Omental fat pad (tissue), 4 donors: ENCODE measurements around the gene ANKS1B. TPM values are rescaled to one million over a fixed set of nuclear protein-coding genes. Genes with fewer than 3 reads are reported as not detected.

Source experiments
- ATAC-seq: fragments of 150-250 bp; one replicate; pipeline ENCODE4 v1.9.1; 2016; ENCODE audit warnings: mild to moderate bottlenecking, moderate library complexity; ENCODE audit not compliant: low FRiP score
- DNase-seq: peaks from one replicate; pipeline ENCODE4 v3.0.0-alpha.2; 2019; ENCODE audit warnings: low spot score
- total RNA-seq, 4 donors: library from RNA; depleted of rRNA; stranded (reverse); fragments of >200 nt; gene quantifications; one replicate each; pipeline ENCODE4 v1.1.0, GENCODE V29; 2016
- TF ChIP-seq, protein P1 (sequence below), 3 donors: fragments of 450-650 bp; IDR thresholded peaks; one replicate each; pipeline ENCODE4 v1.5.1; 2016 to 2017; ENCODE audit warnings: antibody characterized with exemption in 3 of 3, mild to moderate bottlenecking in 3 of 3, moderate library complexity in 2 of 3

Gene ANKS1B
- total RNA-seq, 4 donors from 2014 or later = 5.5 to 26.4 (median 7.6) TPM

DNA sequence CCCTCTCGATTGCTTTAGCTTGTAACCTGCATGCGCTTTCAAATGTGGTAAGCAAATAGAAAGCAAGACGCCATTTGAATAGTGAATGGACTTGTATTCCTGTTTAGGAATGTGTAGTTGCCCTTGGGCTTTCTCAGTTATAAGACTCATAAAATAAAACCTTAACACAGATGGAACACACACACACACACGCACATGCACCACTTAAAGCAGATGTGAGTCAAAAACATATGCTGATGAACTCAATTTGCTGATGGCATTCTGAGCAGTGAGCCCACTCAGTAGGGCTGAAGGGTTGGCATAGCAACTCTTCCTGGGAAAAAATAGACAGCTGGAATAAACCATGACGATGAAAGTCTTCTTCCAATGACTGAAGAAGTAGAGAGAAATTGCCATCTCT is 979.1 kb downstream of the ANKS1B start:
- no peak for DNase-seq
- no peak for ATAC-seq
- TF ChIP-seq, protein P1, sequence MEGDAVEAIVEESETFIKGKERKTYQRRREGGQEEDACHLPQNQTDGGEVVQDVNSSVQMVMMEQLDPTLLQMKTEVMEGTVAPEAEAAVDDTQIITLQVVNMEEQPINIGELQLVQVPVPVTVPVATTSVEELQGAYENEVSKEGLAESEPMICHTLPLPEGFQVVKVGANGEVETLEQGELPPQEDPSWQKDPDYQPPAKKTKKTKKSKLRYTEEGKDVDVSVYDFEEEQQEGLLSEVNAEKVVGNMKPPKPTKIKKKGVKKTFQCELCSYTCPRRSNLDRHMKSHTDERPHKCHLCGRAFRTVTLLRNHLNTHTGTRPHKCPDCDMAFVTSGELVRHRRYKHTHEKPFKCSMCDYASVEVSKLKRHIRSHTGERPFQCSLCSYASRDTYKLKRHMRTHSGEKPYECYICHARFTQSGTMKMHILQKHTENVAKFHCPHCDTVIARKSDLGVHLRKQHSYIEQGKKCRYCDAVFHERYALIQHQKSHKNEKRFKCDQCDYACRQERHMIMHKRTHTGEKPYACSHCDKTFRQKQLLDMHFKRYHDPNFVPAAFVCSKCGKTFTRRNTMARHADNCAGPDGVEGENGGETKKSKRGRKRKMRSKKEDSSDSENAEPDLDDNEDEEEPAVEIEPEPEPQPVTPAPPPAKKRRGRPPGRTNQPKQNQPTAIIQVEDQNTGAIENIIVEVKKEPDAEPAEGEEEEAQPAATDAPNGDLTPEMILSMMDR (IDR thresholded peaks at IDR 0.05) = no peak

DNA sequence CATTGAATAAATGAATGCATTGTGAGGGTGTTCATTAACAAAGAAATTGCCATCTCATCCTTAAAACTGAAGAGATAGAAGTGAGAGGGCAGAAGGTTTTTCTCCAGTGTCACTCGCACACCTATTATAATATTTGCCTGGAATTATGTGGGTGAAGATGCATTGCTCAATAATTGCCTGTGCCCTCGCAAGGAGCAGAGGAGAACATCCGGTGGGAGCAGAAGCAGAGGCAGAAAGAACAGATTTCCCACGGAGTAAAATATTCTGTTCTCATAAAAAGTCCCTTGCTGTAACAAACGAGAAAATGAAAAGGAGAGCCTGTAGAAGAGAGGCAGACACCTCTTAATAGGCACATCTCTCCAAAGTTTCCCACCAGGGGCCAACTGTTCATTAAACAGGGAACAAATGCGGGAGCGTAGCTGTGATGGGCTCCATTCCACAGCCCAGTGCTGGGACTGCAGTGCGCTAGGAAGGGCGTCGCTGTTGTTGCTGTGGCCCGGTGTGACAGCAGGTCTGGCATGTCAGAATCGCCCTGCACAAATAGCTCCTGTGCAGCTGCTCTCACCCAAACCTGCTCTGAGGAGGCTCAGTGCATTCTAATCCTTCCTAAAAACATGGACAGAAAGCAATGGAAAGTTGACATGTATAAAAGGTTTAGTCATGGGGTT is 979.8 kb downstream of the ANKS1B start:
- TF ChIP-seq, protein P1 (IDR thresholded peaks at IDR 0.05) = no peak
- no peak for DNase-seq
- no peak for ATAC-seq

DNA sequence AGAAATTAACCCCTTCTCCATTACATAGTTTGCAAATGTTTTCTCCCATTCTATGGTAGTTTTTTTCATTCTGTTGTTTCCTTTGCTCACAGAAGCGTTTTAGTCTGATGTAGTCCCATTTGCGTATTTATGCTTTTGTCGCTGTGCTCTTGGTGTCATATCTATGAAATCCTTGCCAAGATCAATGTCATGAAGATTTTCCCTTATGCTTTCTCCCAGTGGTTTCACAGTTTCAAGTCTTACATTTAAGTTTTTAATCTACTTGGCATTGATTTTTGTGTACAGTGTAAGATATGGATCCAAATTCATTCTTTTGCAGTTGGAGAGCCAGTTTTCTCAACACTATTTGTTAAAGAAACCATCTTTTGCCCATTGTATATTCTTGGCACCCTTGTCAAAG is 982.0 kb downstream of the ANKS1B start:
- no peak for ATAC-seq
- TF ChIP-seq, protein P1 (IDR thresholded peaks at IDR 0.05) = no peak

DNA sequence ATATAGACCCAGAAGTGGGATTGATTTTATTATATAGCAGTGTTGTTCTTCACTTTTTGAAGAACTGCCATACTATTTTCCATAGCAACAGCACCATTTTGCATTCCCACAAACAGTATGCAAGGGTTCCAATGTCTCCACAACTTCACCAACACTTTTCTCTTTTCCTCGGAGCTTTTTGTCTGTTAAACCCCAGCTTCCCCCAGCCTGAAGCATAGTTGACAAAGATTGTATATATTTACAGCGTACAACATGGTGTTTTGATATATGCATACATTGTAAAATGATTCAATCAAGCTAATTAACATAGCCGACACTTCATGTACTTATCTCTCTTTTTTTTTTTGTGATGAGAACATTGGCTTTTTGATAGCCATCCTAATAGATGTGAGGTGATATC is 982.6 kb downstream of the ANKS1B start:
- TF ChIP-seq, protein P1 (IDR thresholded peaks at IDR 0.05) = no peak
- DNase-seq (no peak), ATAC-seq (no peak)

More for the DNA sequence above, 982.0 kb downstream of the ANKS1B start:
- DNase-seq = no peak

DNA sequence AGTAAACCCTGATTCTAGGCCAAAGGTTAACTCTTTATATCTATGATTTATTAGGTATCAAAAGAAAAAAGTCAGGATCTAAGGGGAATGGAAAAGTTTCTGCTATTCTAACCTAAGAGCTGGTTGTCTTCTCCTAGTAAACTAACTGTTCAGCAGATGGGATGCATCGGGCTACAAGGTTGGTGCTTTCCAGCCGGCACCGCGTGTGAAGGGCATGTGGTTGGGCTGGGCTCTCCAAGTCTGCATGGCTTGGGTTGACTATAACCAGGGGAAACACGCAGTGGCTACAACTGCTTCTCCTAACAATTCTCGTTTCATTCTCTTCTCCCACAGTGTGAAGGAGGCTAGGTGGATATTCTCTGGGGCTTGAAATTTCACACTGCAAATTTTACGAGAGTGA is 985.2 kb downstream of the ANKS1B start:
- TF ChIP-seq, protein P1 (IDR thresholded peaks at IDR 0.05) = no peak
- no peak for DNase-seq
- no peak for ATAC-seq

DNA sequence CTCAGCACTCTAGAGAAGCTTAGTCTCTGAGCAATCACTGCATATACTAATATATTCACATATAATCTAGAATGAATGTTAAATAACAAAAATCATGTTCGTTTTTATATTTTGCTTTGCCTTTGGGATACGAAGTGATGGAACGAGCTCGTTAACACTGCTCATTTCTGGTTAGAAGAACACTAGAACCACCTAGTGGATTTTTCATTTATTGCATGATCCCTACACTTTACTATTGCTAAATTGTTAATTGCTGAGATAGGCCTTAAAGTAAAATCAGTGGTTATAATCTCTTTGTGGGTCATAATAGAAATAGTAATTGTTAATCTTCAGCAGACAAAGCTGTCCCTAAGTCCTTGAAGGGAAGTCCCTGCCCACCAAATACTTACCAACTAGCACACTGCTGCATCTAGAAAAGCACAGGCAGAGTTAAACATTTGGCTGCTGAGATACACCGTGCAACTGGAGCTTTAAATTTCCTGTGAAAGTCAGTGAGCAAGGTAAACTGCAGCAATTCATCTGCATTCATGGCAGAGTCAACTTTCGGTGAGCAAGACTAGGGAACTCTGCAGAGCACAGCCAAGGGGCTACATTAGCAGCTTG is 985.9 kb downstream of the ANKS1B start:
- TF ChIP-seq, protein P1 (IDR thresholded peaks at IDR 0.05) = no peak
- ATAC-seq (no peak), DNase-seq (no peak)

DNA sequence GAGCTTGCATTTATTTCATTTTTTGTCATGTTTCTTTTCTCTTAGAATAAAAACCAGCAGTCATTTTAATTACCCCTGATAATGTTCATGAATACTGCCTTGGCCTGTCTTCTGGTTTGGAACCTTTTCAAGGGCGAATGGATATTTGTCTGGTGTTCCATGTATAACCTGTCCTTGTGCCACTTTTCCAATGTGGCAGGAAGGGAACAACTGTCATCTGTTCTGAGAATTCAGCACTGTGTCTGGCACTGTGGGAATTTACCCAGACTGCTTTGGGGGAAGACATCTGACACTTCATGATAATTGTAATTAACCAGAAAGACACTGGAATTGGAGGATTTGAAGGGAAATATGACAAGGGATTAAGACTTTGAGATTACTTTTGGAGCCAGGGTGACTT is 986.8 kb downstream of the ANKS1B start:
- DNase-seq = no peak
- TF ChIP-seq, protein P1 (IDR thresholded peaks at IDR 0.05) = no peak
- ATAC-seq = no peak
